Upper lobe of left lung (tissue), 4 donors: ENCODE data around the gene WAPL.

Experiments
- CTCF ChIP-seq, 6 experiments: fragments of 450-650 bp in 4 of 6; fragments of 200-600 bp in 2 of 6; sonication (generic) in 2 of 6; IDR thresholded peaks; one replicate each; pipeline ENCODE4 v1.5.1; 2016 to 2019; ENCODE audit warnings: antibody characterized with exemption in 6 of 6
- EP300 ChIP-seq, 4 donors: sonication (generic); formaldehyde crosslinking; IDR thresholded peaks; one replicate each; pipeline ENCODE4 v1.5.1; 2017; ENCODE audit warnings: antibody characterized with exemption in 4 of 4, control low read depth in 2 of 4
- POLR2AphosphoS5 ChIP-seq, 2 donors: sonication (generic); formaldehyde crosslinking; IDR thresholded peaks; one replicate each; pipeline ENCODE4 v1.5.1; 2017; ENCODE audit warnings: antibody characterized with exemption in 2 of 2

GRCh38 chr10:86481761-86482160 is 39.8 kb downstream of the WAPL start:
- TF ChIP-seq CTCF (IDR thresholded peaks at IDR 0.05) (no peak), POLR2AphosphoS5 (IDR thresholded peaks at IDR 0.05) (no peak), EP300 (IDR thresholded peaks at IDR 0.05) (no peak)
